HG02798 (cell line): ENCODE results near the gene PSME1.
A peak's percentile ranks its signal among the peaks of the same experiment; 100 is the strongest.
"Not testable (repeated sequence)": the region's sequence is repeated elsewhere in the genome, so short reads cannot be mapped to it uniquely, and the experiment has no call there.

Experiments used
- ATAC-seq: cut with Tn5 transposase; IDR thresholded peaks from one replicate; pipeline ENCODE4 v1.9.1; 2021; ENCODE audit warnings: mild to moderate bottlenecking; ENCODE audit not compliant: unreplicated experiment, poor library complexity

Gene PSME1

DNA sequence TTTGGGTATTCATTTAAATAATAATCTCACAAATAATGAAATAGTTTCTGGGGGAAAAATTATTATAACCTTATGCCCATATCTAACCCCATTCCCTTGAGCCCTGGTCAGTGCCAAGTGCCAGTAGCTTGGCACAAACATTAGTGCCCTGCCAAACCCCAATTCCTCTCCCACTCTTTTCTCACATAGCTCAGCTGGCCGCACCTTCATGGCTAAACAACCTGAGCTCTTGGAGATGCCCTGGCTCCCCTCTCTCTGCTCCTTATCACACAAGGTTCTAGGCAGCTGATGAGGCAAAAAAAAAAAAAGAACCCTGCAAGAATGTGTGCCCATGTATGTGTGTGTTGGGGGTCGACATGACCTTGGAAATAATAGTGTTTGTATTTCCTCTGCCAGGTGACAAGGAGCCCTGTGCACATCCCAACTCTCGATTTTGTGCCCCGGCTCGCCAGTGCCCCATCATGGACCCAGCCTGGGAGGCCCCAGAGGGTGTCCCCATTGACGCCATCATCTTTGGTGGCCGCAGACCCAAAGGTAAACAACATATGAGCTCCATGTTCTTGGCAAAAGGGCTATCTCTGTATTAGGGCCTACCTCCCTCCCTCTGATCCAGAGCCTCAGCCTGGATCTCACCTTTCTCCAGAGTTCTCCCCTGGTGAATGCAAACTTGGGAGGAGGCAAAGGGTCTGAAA, 33.5 kb upstream of the PSME1 start:
- ATAC-seq, result no peak

DNA sequence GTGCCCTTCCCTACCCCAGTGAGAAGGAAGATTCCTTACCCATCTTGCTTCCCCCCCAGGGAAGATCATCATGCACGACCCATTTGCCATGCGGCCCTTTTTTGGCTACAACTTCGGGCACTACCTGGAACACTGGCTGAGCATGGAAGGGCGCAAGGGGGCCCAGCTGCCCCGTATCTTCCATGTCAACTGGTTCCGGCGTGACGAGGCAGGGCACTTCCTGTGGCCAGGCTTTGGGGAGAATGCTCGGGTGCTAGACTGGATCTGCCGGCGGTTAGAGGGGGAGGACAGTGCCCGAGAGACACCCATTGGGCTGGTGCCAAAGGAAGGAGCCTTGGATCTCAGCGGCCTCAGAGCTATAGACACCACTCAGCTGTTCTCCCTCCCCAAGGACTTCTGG, 32.5 kb upstream of the PSME1 start:
- ATAC-seq, result no peak

DNA sequence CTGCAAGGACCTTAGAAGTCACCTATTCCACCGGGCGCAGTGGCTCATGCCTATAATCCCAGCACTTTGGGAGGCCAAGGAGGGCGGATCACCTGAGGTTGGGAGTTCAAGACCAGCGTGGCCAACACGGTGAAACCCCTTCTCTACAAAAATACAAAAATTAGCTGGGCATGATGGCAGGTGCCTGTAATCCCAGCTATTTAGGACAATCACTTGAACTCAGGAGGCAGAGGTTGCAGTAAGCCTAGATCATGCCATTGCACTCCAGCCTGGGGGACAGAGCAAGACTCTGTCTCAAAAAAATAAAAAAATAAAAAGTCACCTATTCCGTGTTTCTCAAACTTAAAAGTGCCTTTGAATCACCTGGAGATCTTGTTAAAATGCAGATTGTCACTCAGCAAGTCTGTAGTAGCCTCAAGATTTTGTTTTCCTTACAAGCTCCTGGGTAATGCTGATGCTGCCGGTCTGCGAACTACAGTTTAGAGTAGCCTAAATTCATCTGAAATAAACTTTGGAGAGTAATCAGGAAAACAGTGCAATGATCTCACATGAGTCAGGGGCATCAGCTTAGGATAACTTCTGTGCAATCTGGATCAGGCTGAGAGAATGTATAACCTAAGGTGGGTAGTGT, 30.3 kb upstream of the PSME1 start:
- not testable (repeated sequence) for ATAC-seq

DNA sequence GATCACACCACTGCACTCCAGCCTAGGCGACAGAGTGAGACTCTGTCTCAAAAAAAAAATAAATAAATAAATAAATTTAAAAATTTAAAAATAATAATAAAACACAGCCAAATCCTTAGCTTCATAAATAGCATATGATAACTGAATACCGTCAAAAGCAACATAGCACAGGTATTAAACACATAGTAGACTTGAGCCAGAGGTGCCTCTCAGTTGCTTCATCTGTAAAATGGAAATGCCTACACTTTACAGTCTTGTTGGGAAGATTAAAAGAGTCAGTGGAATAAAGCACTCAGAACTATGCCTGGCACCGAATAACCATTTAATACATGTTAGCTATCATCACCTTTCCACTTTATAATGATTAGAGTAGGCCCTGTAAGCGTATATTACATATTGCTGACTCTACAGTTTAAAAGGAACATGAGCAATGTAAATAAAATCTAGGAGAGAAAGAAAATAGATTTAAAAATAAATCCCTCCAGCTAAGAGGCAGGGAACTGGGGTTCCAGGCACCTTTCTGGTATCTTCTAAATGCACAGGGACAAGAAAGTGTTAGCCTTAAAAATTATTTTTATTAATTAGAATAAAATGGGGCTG, 29.2 kb upstream of the PSME1 start:
- no peak for ATAC-seq

DNA sequence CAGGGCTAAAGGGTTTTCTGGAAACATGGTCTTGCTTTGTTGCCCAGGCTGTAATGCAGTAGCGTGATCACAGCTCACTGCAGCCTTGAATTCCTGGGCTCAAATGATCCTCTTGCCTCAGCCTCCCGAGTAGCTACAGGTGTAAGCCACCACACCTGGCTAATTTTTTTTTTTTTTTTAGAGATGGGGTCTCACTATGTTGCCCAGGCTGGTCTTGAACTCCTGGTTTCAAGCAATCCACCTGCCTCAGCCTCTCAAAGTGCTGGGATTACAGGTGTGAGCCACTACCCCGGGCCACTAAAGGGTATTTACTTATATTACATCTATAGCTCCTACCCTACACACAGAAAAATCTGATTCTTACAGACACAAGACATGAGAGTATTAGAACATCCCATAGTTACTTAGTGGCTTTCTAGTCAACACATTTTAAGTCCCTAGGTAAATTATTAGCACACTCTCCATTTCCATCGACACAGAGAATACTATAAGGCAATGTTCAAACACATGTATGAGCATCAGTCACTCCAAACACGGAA, 27.6 kb upstream of the PSME1 start:
- peak; percentile 26 for ATAC-seq

DNA sequence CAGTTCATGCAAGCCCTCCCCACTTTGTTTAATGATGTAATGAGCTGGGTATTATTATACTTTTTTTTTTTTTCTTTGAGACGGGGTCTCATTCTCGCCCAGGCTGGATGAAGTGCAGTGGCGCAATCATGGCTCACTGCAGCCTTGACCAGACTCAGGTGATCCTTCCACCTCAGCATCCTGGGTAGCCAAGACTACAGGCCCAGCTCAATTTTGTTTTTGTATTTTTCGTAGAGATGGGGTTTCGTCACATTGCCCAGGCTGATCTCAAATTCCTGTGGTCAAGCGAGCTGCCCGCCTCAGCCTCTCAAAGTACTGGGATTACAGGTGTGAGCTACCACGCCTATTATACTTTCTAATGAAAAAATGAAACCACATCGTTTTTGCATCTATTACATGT, 25.9 kb upstream of the PSME1 start:
- ATAC-seq, result no peak

DNA sequence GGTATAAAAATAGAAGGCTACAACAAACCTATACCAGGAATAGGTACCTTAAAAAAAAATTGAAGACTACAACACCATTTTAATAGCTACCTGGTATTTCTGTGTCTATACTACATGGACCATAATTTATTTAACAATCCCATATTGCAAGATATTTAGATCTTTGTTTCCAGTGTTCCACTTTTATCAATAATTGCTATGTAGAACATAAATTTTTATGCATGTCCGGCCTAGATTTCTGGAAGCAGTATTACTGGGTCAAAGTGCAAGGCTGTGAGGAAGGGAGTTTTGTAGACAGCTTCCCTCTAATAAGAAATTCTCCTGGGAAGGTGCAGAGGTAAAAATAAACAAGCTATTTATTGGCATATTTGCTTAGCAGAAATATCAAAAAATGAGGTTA, 25.5 kb upstream of the PSME1 start:
- no peak for ATAC-seq

DNA sequence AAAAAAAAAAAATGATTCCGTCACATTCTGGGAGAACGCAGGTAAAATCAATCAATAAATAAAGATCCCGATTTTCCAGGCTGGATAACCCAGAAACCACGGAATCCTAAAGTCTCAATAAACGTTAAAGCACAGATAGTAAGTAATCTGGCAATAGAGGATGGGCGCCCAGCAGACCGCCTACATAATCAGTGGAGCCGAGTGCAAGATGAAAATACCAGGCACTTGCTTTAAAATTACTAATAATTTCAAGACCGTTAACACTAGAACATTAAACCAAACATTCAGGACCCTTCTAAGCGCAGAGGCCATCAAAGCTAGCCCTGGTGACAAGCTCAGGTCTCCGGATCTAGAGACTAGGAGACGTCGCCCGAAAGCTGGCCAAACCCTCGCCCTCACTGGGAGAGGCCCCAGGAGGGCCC, 22.6 kb upstream of the PSME1 start:
- ATAC-seq, result no peak

DNA sequence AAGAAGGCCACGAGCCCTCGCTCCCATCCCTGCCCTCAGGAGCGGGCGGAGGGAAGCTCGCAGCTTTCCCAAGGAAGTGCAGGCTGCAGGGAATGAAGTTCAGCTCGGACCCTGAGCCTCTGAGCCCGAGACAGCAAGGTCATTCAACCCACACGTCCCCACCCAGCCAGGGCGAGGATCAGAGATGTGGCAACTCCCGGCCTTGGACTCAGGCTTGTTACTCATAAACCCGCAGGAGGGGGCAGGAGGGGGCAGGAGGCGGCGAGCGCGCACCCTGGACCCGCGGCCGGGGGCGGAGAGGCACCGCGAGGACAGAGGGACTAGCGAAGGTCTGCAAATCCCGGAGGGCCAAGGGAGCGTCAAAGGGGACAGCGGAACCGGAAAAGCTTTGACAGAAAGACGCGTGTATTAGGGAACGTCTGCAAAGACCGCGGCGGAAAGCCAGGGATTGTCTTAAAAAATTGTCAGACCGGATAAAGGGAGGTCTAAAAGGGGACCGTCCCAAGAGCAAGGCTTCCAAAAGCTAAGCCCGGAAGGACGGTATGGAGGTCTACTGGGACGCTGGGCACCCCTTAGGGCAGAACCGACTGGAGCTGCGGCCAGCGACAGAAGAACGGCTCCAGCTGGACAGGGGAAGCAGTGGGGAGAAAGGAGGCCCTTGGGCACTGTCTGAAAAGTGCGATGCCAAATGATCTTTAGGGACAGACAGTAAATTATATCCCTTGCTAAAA, 22.0 kb upstream of the PSME1 start:
- ATAC-seq, result peak; percentile 27

DNA sequence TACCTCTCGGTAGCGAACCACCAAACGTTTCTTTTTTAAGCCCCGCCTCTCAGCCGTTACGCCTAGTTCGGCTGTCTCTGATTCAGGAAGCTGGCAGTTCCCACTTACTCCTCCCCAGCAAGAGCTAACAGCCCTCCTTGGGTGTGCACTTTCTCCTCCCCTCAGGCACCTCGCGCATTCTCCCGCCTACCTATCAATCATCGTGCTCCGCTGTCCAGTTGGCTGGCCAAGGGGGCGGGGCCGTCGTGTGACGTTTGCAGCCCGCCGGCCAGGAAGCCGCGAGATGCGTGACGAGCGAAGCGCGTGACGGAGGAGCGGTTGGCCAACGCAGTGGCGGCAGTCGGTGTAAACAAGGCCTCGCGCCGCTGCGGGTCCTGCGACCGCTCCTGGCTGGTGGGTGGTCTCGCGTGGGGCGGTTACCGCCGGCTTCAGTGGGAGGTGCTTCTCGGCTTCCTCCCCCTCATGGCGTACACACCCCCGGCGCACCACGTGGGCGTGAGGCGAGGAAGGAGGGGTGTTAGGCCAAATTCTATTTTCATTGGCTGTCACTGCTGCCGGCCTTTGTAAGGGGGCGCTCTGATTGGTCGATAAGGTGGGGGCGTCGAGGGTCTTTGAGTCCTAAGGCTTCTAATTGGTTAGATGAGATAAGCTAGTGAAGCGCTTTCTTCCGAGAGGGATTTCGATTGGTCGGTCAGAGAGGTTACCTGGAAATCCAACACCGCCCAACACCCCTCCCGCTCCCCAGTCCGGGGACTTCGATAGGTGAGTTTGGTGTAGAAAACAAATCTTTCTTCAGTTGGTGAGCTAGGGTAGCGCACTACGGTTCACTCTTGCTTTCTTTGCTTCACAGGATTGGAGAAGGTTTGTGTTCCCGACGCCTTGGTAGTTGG, 21.2 kb upstream of the PSME1 start, which contains the start of the genes DCAF11 and NRL:
TSS of gene DCAF11 (plus strand) at position 246 of the 890 bp plus-strand sequence. CDS start 818 bp downstream, outside the sequence.
TSS of gene NRL (minus strand) at position 418 of the 890 bp plus-strand sequence. CDS start 32,101 bp downstream, outside the sequence.
- ATAC-seq, result peak; percentile 84

DNA sequence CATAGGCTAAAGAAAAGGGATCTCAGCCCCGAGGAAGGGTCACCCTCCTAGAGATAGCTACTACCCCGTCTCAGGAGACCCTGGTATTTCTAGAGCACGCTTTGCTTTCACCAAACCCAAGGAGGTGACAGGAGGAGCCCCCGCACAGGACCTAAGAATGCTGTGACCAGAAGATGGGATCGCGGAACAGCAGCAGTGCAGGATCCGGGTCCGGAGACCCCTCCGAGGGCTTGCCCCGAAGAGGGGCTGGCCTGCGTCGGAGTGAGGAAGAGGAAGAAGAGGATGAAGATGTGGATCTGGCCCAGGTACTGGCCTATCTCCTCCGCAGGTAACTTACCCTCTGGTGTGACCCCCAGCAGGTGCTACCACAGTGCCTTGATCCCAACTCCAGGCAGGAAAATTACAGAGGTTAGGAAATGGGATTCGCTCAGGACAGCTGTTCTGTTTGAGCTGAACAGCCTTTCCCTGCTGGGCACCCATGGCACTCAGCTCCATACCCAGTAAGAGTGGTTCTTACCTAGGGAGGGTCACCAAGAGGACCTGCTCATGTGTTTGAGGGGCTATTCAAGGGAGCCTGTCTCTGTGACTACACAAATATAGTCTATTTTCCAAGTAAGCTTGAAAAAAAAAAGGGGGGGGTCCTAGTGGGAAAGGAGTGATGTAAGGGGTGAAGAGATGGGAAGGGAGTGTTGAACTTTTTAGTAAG, 20.4 kb upstream of the PSME1 start:
- no peak for ATAC-seq

DNA sequence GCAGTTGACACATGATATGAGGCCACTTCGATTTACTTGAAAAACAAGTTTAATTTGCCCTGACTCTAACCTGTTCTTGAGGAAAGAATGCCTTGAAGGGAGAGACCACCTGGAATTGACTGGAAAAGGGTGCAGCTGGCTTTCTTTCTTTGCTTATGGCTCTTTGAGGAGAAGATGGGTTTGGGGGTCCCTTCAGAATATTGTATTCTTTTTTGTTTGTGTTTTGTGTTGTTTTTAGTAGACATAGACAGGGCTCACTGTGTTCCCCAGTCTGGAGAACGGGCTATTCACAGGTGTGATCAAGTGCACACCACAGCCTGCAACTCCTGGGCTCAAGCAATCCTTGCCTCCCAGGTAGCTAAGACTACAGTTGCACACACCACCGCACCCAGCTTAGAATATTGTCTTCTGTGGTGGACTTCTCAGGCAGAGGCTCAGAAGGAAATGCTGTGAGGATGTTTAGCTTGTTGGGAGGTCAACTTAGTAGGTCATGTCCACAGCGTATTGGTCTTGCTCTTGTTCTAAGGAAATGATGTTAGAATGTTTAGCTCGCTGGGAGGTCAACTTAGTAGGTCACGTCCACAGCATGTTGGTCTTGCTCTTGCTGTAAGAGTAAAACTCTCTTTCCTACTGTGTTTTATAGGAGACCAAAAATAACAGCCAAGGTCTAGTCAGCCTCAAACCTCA, 19.7 kb upstream of the PSME1 start:
- no peak for ATAC-seq

DNA sequence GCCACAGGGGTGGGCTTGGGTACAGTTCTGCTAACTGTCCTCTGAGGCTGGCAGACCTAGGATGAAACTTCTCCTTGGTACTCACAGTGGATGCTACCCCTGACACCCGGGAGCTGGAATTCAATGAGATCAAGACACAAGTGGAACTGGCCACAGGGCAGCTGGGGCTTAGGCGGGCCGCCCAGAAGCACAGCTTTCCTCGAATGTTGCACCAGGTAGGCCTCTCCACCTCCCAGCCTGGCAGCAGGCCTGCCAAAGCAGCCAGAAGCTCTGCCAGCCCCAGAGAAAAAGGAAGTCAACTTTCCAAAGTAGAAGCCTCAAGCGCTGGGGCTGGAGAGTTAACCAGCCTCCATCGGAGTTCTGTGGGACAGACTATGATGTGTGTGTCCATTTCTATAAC, 18.8 kb upstream of the PSME1 start:
- no peak for ATAC-seq

DNA sequence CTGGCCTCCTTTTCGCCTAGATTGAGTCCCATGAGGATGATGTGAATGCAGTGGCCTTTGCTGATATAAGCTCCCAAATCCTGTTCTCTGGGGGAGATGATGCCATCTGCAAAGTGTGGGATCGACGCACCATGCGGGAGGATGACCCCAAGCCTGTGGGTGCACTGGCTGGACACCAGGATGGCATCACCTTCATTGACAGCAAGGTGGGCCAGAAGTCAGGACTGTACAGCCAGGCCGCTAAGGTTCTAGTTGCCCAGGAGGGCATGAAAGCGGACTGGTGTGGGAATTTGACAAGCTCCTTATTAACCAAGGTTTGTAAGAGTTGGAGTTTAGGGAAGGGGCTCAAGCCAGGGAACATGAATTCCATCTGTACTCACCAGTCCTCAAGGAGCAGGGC, 16.3 kb upstream of the PSME1 start:
- ATAC-seq, result no peak

DNA sequence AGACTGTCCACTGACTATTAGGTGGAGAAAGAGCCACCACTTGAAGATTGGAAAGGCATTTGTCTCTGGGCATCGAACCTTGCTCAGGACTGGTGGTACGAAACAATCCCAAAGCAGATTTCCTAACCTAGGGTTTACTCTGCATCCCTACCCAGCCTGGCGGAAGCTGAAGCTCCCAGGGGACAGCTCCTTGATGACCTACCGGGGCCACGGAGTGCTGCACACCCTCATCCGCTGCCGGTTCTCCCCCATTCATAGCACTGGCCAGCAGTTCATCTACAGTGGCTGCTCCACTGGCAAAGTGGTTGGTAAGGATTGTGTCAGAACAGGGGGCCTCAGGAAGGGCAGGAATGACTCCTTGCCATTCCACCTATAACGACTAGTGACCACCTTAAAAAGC, 14.8 kb upstream of the PSME1 start:
- ATAC-seq, result no peak

DNA sequence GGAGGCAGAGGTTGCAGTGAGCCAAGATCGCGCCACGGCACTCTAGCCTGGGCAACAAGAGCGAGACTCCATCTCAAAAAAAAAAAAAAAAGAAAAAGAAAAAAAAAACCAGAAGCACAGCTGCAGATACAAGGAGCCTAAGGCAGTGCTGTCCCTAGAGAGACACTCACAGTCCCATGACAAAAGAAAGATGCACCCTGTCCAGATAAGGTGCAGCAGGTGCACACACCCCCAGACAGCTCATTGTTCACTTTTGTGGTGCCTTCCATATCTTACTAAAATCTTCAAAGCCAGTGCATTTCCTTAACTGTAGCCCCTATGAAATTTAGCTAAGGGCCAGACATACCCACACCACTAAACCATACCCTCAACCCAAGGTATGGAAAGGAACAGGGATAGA, 13.6 kb upstream of the PSME1 start:
- ATAC-seq, result no peak

DNA sequence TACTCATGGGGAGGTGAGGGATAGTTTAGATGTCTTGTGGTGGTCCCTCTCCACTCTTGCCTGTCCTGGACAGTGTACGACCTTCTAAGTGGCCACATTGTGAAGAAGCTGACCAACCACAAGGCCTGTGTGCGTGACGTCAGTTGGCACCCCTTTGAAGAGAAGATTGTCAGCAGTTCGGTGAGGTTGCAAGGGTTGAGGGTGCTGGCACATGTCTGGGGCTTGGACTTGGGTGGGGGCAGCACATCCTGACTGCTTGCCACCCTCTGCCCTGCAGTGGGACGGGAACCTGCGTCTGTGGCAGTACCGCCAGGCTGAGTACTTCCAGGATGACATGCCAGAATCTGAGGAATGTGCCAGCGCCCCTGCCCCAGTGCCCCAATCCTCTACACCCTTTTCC, 13.1 kb upstream of the PSME1 start:
- no peak for ATAC-seq
